Measurements from ENCODE around the gene UMODL1.
A peak's percentile ranks its signal among the peaks of the same experiment; 100 is the strongest.
"Not testable (repeated sequence)": the region's sequence is repeated elsewhere in the genome, so short reads cannot be mapped to it uniquely, and the experiment has no call there.

Gene UMODL1

DNA sequence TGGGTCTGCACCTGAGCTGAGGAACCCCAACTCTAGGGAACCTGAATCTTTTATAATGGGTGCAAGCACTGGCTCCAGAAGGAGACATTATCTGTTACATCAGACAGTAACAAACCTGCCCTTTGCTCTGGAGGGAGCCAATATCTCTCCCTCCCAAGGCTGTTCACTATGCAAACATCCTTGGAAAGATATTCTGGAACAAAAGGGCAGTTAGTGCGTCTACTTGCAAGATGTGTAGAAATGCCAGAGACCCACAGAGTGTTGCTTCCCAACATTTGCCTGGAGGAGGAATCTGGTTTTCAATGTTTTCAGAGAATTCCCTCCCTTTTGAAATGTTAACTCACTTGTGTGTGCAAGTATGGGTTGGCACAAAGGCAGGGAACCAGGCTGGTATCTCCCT, 31.9 kb downstream of the UMODL1 start:
- DNase-seq = no peak

DNA sequence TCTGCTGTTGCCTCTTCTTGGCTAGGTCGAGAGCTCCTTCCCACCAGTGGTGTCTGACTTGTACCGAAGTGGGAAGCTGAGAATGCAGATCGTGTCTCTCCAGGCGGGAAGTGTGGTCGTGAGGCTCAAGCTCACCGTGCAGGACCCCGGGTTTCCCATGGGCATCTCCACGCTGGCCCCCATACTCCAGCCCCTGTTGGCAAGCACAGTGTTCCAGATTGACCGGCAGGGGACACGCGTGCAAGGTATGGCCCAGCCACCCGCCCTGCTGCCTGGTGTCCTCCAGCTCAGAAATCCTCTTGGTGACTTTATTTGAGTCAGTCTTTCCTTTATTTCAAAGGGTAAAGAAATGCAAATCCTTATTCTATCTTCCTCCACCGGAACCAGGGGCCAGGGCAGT, 32.7 kb downstream of the UMODL1 start:
- DNase-seq = no peak

DNA sequence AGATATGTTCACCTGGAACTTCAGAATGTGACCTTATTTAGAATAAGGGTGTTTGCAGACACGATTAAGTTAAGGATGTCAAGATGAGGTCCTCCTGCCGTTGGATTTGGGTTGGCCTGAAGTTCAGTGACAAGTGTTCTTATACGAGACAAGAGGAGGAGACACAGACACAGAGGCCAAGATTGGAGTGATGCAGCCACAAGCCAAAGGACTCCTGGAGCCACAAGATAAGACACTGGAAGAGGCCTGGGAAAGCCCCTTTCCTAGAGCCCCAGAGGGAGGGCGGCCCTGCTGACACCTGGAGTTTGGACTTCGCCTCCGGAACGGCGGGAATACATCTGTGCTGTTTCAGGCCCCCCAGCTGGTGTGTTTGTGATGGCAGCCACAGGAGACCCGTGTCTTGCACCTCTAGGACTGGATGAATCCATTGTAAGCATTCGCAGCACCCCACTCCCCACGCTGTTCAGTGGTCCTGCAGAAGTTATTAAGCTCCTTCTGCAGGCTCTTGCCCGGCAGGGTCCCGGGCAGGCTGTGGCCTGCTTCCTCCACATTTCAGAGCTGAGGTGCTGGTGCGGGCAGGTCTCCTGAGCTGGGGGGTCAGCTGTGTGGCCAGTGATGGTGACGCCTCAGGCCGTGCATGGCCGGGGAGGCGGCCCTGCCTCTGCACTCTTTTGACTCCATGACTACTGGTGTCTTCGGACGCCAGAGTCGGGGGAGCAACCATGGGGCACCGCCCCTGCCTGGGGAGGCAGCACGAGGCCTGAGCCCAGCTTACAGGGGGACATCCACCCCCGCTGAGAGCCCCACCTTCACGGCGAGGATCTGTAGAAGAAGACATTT, 34.6 kb downstream of the UMODL1 start:
- no peak for DNase-seq

DNA sequence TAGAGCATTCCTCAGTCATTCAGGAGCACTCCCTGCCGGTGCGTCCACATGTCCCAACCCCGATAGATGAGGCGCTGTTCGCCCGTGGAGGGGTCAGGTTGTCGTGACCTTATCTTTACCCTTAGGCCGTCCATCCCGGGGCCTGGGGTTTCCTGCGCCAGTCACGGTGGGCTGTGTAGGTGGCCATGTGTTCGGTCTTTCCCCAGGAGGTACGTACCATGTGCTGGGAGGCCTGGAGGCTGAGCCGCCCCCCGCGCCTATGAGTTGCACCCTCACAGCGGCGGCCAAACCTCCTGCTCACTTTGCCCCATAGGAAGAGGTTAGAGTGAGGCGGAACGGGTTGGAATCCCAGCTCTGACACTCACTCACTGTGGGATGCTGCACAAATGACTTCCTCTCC, 35.3 kb downstream of the UMODL1 start:
- no peak for DNase-seq

DNA sequence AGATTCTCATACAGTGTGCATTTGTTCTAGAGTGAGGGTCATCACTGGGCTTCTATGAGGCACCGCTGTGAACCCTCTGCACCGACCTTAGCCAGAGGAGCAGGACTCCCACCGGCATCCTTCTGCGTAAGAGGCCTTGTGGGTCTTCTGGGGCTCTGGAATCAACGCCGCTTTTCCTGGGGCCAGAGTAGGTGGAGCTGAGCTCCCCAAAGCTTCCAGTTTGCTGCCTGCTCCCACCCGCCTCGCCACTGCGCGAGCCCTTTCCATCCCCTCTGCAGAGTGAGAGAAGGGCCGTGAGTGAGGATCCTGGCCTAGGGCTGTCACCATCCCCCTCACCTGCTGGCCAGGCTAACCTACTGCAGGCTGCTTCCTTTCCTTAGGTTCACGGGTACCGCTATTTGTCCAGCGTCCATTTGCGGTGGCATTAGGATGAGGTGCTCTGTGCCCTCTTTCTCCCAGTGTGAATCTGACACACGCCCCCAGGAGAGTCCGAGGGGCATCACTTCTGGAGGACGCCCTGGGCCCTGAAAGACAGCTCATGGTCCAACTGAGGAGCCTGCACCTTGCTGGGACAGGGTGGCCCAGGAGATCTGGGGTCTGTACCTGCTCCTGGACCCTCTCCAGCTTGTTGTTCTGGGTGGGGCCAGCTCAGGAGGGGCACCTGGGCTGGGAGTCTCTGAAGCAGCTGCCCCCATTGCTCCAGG, 36.2 kb downstream of the UMODL1 start:
- no peak for DNase-seq

DNA sequence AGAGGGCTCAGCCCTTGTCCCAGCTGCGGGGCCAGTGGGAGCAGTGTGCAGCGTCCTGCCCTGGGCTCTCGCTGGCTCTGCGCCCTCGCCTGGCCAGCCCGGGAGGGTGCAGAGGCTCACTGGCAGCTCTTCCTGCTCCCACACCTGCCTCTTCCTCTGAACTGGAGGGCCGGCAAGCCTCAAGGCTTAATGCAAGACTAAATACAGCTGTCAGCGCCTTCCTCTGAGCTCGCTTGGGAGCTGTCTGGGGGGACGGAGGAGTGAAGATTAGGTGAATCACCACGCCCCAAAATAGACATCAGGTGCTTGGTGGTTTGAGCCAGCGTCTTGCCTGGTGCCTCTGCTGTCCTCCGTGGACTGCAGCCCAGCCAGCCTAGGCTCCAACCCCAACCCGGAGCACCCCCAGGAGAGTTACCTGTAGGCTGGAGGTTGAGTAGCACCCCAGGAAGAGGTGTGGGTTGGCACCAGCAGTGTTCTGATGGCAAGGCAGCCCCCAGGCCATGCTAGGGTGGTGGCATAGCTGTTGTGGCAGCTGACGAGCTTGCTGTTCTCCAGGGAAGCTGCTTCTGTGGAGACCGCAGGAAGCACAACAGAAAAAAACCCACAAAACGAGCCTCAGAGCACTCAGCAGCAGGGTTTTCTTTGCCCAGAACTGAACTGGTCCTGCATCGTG, 36.9 kb downstream of the UMODL1 start:
- DNase-seq = peak; percentile 15

DNA sequence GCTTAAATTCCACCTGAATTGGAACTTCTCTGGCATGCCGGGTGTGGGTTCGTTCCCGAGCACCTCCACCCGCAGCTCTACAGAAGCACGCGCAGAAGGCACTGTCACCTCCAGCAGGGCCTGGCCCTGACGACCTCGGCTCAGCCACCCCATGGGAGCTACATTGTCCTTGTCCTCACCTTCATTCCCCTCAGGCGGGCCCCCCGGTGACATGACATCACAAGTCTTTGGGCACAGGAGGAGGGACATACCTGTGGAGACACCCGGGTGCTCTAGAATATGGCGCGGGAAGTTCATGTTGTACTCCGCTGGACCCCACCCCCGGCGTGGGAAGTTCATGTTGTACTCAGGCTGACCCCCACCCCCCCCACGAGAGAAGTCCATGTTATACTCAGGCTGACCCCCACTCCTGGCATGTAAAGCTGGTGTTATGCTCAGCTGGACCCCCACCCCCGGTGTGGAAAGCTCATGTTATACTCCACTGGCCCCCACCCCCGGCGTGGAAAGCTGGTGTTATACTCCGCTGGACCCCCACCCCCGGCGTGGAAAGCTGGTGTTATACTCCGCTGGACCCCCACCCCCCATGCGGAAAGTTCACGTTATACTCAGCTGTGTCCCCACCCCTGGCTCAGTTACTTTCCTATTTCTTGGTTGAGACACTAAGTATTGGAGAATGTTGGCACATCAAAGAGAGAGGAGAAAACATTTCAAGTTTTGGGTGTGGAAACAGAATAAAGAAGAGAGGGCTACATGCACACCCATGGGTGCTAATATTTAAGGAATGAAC, 37.6 kb downstream of the UMODL1 start:
- DNase-seq = no peak

DNA sequence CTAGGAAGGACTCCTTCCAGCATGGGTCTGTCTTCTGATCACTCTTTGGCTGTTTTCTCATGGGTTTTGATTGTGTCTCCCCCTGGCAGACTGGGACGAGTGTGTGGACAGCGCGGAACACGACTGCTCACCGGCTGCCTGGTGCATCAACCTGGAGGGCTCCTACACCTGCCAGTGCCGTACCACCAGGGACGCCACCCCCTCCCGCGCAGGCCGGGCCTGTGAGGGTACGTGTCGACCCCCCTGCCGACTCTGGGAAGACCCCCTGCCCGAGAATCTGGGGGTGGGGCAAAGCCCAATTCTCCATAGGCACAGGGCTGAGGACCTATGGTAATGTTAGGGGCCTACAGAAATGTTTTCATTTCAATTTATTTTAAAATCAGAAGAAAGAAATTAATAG, 38.4 kb downstream of the UMODL1 start:
- no peak for DNase-seq

DNA sequence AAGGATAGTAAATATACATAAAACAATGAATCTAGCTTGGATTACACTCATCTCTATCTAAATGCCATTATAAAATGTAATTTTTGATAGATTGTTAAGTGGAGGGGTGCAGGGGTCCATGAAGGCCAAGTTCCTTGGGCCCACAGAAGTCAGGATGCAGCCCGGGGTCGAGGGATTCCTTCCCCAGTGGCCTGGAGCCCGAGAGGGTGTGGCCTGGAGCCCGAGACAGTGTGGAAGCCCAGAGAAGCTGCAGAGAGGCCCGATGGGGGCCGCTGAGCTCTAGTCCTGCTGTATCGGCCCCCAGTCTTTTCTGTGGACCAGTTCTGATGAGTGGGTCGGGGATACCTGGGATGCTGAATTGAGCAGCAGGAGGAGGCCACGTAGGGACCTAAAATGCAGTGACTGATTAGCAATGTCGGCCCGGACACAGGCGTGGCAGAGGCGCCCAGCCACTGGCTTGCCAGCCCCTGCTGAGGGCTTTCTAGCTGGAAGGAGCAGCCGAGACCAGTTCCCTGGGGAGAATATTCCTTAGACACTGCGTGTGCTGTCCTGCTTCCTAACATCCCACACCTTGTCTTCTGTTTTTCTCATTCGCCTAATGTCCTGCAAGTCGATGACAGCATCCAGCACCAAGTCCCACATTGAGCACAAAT, 38.9 kb downstream of the UMODL1 start:
- no peak for DNase-seq

DNA sequence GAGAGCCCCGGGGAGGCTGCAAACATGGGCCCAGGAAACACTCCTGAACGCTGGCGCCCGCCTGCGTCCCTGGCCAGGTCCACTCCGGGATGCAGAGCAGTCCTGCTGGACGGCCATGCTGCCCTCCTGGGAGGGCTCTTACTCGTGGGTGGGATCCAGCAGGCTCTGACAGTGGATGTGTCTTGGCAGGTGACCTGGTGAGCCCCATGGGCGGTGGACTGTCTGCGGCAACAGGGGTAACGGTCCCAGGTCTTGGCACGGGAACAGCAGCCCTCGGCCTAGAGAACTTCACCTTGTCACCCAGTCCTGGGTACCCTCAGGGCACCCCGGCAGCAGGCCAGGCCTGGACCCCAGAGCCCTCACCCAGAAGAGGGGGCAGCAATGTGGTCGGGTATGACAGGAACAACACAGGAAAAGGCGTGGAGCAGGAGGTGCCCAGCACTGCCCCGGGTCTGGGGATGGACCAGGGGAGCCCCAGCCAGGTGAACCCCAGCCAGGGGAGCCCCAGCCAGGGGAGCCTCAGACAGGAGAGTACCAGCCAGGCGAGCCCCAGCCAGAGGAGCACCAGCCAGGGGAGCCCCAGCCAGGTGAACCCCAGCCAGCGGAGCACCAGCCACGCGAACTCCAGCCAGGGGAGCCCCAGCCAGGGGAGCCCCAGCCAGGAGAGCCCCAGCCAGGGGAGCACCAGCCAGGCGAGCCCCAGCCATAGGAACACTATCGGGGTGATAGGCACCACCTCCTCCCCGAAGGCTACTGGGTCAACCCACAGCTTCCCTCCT, 39.8 kb downstream of the UMODL1 start:
- DNase-seq = no peak

DNA sequence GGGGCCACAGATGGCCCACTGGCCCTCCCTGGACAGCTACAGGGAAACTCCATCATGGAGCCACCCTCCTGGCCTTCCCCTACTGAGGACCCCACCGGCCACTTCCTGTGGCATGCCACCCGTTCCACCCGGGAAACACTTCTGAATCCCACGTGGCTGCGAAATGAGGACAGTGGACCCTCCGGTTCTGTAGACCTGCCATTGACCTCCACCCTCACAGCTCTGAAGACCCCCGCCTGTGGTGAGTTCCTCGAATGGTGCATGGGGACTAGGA, 40.3 kb downstream of the UMODL1 start:
- DNase-seq = no peak

DNA sequence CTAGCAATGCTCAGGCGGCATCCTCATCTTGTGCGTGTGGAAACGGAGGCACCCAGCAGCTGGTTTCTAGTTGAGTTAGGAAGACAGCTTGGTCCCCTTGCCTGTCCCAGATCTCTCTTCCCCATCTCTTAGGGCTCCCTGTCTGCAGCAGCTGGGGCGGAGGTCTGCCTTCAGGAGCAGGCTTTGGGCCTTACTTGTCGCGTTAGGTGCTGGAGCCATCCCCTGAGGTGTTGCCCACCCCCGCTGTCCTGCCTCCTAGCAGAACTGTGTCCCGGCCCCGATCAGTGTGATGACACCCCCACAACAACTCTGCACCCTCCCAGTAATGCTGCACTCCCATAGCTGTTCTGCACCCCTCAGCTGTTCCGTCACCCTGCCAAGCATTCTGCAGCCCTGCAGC, 40.7 kb downstream of the UMODL1 start:
- DNase-seq = no peak

DNA sequence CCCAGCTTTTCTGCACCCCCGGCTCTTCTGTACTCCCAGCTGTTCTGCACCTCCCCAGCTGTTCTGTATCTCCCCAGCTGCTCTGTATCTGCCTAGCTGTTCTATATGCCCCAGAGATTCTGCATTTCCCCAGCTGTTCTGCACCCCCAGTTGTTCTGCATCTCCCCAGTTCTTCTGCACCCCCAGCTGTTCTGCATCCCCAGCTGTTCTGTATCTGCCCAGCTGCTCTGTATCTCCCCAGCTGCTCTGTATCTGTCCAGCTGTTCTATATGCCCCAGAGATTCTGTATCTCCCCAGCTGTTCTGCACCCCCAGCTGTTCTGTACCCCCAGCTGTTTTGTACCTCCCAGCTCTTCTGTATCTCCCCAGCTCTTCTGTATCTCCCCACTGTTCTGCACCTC, 41.1 kb downstream of the UMODL1 start:
- DNase-seq = no peak

DNA sequence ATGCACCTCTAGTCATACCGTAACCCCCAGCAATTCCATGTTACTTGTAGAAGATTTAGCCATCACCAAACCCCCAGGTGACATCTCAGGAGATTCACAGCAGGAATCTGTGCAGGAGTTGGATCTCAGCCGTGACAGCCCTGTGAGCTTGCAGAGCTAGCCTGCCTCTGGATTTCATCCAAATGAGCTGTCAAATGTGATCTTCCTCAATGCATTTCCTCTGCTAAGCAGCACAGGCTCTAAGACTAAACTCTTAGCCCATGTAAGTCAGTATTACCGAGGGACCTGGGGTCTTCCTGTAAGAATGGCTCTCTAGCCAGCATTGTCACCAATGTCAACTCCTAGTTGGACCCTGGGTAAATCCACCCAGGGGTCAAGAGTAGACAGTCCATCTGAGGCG, 41.7 kb downstream of the UMODL1 start:
- no peak for DNase-seq

DNA sequence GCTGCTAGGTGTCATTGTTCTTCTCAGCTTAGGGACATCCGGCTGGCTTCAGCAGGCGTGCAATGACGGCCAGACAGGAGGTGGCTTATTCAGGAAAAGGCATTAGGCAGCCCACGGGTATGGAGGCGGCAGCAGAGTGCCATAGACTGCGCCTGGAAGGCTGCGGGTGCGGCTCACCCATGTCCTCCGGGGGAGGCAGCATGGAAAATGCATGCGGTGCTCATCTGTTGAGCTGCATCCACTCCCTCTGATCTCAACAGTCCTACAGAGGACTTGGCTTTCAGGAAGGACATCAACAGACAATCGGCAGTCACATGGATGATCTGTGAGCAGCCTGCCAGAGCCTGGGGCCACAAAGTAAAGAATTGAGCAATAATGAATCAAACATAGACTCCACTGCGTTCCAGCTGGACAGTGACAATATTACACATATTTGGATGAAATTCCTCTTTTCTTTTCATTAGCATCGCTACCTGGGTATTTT, 42.9 kb downstream of the UMODL1 start:
- DNase-seq = no peak

DNA sequence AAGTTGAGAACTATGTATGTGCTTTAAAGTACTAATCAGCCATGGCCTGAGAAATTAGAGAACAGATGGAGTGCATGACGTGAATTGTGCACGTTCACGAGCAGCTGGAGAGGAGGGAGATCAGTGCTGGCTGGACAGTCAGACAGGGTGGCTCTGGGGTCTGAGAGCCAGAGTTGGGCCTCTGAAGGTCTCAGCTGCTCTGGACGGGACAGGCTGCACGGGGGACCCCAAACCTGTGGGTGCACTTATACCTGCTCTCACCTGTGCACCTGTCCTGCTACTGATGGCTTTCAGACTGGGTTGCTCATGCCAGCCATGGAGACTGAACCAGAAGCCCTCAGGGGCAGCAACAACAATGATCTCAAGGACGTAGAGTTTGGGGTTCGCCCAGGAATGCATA, 43.5 kb downstream of the UMODL1 start:
- no peak for DNase-seq

DNA sequence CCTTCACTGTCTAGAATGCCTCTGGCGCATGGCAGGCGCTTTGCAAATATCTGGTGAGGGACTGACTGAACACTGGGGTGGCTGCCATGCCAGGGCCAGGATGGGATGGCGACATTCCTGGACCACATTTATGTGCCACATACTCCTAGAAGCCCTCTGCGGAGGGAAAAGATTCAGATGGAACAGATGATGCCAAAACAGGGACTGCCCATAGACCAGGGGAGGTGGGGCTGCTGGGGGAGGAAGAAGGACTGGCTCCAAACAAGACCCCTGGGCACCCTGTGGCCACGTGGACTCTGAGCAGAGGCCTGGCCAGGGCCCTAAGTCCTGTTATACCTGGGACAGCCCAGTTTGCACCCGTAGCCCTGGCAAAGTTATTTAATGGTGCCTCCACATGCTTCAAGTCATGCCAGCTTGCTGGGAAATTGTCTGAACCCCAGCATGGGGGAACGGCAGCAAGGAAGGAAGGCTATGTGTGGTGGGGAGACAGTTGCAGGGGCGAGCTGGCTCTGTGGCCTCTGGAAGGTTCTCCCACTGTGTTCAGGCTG, 44.1 kb downstream of the UMODL1 start:
- no peak for DNase-seq

DNA sequence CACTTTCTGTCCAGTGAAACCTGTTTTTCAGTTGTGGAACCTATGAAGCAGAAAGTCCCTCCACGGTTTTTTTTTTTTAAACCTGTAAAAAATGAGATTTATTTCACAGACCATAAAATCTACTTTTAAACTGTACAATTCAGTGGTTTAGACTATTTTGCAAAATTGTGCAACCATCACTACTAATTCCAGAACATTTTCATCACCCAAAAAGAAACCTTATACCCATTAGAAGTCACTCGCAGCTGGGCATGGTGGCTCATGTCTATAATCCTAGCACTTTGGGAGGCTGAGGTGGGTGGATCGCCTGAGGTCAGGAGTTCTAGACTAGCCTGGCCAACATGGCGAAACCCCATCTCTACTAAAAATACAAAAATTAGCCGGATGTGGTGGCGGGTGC, 45.4 kb downstream of the UMODL1 start:
- not testable (repeated sequence) for DNase-seq

DNA sequence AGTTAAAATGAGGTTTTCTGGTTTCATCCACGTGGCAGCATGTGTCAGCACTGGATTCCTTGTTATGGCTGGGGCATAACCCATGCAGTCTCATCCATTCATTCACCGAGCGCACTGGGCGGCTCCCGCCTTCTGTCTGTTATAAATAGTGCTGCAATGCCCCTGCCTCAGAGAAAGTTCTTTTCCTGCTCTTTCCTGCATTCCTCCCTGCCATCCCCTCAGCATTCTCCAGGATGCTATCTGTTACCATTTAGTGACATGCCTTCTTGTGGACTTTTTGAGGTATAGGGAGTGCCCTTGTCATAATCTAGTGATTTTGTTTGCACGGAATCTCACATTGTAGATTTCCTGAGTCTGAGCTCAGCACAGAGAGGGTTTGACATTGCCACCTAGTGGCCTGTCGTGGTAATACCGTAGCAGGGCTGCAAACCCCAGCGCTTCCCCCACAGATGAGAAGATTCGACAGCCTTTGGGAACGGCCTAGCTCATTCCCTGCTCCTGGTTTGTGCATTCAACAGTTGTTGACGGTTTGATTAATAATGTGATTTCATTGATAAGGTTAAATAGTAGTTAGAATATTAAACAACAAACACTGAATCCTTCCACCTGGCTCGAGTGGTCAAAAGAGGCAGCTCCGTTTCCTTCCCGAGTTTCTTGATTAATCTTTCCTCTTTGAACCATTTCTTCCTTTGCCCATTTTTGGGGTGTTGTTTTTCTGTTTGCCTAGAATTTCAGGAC, 46.3 kb downstream of the UMODL1 start:
- peak; percentile 11 for DNase-seq

DNA sequence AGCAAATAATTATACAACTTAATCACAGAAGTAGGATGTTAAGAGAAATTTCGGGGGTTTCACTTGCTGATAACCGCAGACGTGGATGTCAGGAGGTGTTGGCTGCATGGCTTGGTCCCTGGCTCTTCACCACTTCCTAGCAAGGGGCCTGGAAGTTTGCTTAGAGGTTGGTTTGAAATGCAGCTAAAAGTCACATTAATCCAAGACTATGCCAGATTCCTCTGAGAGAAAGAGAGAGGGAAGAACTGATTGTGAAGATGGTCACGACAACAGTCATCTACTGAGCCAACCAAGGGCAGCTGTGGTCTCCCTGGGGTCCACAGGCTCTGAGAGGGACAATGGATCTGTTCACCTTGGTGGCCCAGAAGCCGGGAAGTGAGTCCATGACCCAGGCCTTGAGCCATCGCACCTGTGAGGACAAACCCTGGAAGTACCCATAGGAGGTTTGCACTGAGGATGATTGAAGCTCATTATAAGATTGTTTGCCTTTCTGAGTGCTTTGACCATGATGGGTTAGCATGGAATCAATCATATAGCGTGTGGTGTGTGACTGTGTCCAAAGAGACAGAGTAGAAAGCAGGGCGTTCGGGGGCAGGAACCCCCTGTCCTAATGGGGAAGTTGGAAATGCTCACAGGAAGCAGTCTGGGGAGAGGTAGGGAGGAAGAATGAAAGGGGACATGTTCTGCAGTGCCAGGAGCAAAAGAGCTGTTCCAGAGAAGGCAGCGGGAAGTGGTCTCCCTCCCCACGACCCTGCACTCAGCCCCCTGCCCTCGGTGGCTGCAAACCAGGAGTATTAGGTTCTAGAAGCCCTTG, 47.1 kb downstream of the UMODL1 start:
- DNase-seq = no peak
